ENCODE results near the gene KAT14.
"Not testable (repeated sequence)": the region's sequence is repeated elsewhere in the genome, so short reads cannot be mapped to it uniquely, and the experiment has no call there.

The KAT14 gene, protein sequence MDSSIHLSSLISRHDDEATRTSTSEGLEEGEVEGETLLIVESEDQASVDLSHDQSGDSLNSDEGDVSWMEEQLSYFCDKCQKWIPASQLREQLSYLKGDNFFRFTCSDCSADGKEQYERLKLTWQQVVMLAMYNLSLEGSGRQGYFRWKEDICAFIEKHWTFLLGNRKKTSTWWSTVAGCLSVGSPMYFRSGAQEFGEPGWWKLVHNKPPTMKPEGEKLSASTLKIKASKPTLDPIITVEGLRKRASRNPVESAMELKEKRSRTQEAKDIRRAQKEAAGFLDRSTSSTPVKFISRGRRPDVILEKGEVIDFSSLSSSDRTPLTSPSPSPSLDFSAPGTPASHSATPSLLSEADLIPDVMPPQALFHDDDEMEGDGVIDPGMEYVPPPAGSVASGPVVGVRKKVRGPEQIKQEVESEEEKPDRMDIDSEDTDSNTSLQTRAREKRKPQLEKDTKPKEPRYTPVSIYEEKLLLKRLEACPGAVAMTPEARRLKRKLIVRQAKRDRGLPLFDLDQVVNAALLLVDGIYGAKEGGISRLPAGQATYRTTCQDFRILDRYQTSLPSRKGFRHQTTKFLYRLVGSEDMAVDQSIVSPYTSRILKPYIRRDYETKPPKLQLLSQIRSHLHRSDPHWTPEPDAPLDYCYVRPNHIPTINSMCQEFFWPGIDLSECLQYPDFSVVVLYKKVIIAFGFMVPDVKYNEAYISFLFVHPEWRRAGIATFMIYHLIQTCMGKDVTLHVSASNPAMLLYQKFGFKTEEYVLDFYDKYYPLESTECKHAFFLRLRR

DNA sequence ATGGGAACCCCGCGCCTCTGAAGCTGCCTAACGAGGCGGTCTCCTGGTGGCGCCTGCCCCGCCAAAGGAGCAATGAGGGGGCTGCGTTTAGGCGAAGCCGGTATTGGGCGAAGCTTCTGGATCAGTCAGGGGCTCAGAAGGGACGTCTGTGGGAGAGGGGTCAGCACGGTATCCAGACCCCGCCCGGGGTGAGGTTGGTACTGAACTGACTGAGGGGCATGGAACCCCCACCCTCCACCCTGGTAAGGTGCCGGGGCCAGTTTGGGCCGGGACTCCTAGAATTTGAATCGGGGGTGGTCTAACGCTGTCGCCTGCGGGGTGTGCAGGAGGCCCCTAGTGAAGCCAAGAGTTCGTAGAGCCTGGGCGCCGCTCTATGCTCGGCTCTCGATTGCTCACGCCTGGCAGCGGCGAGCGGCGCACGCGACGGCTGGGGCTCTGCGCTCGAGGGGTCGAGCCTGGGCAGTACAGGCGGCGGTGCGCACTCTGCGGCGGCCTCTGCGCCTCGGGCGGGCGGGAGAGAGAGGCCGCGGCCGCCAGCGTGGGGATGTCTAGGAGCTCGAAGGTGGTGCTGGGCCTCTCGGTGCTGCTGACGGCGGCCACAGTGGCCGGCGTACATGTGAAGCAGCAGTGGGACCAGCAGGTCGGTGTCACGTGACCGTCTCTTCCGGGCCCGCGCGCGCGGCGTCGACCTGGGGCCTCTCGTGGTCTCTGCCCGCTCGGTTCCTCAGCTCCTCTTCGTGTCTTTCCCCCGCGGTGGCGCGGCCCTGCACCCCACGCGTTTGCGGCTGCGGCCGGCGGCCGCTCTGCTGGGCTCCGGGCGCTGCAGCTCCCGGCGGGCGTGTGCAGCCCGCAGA lies at the start of gene KAT14, which contains the start of gene PET117:
Gene KAT14, plus strand, starts transcription at position 452 of the 854 bp plus-strand sequence. CDS start 4,798 bp downstream, outside the sequence.
Gene PET117, plus strand, starts transcription at position 452 of the 854 bp plus-strand sequence. Its CDS starts 93 bp downstream, at position 545.
- DNase-seq = peak; percentile 65

DNA sequence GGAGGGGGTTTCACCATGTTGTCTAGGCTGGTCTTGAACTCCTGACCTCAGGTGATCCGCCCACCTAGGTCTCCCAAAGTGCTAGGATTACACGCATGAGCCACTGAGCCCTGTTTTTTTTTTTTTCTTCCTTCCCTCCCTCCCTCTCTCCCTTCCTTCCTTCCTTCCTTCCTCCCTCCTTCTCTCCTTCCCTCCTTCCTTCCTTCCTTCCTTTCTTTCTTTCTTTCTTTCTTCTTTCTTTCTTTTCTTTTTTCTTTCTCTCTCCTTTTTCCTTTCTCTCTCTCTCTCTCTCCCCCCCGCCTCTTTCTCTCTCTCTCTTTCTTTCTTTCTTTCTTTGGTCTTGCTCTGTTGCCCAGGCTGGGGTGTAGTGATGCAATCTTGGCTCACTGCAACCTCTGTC lies 49.4 kb upstream of the KAT14 start:
- not testable (repeated sequence) for DNase-seq

DNA sequence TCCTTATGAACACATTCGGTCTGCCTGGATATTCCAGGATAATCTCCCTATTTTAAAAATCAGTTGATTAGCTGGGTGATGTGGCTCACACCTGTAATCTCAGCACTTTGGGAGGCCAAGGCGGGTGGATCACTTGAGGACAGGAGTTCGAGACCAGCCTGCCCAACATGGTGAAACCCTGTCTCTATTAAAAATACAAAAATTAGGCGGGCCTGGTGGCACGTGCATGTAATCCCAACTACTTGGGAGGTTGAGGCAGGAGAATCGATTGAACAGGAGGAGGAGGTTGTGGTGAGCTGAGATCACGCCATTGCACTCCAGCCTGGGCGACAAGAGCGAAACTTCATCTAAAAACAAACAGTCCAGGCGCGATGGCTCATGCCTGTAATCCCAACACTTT lies 48.8 kb upstream of the KAT14 start:
- not testable (repeated sequence) for DNase-seq

DNA sequence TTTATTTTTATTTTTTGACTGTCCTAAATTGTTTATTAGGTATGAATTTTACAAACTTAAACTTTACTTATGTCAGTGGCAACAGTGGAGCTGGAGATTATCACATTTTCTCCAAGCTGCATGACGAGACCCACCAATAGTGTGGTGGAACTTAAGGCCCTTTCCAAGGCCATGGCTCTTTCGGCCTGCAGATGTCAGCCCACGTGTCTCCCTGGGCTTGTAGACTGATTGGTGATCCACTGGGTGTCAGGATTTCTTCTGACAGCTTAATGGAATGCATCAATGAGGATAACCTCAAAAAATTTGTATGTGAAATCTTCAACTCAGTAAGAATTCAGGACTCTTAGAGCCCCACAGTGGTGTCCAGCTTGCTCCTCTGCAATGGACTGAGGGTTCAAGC lies 47.6 kb upstream of the KAT14 start:
- DNase-seq = no peak

DNA sequence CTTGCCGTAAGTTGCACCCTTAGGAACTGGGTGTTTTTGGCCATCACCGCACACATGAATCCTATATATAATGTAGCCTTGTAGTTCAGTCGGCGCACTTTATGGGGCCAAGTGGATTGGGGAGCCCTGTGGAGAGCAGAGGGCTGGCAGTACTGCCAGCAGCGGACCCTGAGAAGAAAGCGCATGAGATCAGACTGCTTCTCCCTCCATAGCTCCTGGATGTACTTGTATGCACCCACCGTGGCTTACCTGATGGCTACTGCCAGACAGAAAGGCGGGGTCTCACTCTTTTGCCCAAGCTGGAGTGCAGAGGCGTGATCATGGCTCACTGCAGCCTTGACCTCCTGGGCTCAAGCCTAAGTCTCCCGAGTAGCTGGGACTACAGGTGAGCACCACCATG lies 47.2 kb upstream of the KAT14 start:
- no peak for DNase-seq

DNA sequence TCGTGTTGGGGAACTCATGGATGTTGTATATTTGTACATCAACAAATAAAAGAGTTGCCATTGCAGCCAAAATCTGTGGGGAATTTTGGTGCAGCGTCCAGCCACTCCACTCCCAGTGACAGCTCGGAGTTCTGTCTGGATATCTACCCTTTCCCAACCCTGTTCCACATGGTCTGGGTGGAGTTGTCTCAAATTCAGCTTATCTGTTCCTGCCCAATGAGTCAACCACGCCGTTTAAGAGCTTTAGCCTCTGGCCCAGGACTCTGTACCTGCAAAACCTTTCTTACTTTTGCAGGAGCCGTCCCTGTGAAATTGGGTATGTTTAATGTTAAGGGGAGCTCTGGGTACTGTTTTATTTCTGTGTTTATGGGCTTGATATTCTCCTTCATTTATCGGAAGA lies 46.0 kb upstream of the KAT14 start:
- DNase-seq = no peak

DNA sequence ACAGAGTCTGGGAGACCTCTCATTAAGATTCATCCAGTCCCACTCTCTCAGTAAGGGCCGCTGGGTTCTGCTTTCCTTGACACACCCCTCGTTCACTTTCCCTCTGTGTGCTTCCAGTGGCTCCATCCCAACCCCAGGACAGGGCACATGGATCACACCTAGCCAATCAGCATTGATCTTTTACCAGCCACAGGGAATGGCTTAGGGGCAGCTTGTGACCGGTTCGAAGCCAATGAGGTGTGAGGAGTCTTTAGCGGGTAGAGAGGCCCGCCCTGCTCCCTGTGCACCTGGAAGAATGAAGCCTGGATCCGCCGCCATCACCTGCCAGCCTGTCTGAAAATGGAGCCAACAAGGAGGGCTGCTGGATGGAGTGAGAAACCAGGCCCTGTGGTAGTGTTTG lies 44.8 kb upstream of the KAT14 start:
- DNase-seq = no peak

DNA sequence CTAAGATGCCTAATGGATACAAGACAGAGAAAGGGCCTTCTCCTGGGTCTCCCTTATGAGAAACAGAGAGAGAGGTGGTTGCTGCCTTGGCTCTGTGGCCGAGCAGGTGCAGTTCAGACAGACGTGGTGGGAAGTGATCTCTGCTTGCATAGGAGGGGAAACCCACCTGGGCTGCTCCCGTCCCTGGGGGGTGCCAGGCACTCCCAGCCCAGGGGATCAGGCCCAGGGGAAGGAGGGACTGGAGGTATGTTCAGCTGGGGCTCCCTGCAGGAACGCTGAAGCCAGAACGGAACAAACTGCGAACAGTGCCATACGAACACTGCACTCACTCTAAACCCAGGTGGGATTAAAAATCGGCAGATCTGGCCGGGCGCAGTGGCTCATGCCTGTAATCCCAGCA lies 44.3 kb upstream of the KAT14 start:
- DNase-seq = no peak

DNA sequence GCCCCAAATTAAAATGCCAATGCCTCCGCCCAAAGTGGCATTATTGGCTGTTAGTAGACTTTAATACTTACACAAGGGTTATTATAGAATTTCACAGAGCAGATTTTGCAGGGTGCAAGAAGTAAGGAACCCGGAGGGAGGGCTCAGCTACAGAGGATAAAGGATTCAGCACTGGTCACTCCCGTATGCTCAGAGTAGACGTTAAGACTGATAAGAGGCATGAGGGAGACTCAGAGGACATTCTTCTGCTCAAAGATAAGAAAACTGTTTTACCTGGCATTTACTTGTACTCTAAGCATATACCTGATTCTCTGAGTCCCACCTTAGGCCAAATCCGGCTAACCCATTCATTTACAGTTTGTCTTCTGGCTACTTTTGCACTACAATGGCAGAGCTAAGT lies 43.5 kb upstream of the KAT14 start:
- no peak for DNase-seq

DNA sequence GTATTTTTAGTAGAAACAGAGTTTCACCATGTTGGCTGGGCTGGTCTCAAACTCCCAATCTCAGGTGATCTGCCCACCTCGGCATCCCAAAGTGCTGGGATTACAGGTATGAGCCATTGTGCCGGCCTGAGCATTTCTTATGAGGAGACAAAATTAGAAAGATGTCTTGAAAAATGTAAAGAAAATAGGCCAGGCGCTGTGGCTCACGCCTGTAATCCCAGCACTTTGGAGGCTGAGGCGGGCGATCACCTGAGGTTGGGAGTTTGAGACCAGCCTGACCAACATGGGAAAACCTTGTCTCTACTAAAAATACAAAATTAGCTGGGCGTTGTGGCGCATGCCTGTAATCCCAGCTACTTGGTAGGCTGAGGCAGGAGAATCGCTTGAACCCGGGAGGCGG lies 37.1 kb upstream of the KAT14 start:
- DNase-seq = not testable (repeated sequence)

DNA sequence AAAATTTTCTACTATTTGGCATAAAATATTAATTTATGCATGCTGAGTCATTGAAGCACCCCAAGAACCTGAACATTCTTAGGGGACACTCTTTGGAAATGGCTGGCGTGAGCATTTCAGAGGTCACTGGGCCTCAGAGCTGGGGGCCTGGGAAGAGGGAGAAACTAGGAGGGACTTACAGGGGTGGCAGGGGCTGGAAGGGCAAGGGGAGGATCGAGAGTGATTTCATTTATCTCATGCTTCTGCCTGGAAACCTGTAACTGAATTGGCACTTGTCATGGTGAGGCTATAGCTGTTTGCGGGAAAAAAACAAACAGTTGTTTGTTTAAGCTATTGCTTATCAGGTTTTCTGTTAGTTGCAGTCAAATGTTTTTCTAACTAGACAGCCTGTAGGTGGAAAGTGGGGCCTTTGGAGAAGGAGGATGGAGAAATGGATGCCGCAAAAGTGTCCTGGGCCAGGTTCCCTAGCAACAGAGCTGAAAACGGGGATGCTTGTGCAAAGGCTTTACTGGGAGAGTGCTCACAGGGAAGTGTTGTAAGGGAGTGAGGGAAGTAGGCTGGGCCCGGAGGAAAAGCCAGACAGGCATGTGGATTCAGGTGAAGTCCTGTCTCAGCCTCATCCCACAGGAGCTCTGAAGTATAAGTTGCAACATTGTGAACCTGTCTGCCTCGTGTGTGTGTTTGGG lies 36.4 kb upstream of the KAT14 start:
- no peak for DNase-seq

DNA sequence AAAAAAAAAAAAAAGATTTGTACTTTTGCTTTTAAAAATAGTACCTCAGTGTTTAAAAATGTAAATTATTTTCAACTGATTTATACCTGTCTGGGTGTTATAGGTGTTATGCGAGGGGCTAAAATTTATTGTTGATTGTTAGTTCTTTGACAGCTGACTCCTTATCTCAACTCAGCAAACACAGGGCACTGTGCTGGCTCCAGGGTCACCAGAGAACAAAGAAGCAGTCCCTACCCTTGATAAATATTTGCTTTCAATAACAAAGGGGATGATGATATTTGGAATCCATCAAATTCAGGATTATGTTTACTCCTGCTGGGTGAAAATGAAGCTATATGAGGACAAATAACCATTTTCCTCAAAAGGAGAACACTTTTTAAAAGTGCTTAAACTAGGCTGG lies 34.2 kb upstream of the KAT14 start:
- no peak for DNase-seq

DNA sequence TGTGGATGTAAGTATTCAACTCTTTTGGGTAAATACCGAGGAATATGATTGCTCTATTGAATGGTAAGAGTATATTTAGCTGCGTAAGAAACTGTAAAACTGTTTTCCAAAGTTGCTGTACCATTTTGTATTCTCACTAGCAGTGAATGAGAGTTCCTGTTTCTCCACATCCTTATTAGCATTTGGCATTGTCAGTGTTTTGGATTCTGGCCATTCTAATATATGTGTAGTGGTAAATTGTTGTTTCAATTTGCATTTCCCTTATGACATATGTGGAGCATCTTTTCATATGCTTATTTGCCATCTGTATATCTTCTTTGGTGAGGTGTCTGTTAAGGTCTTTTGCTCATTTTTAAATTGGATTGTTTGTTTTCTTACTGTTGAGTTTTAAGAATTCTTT lies 29.3 kb upstream of the KAT14 start:
- no peak for DNase-seq

DNA sequence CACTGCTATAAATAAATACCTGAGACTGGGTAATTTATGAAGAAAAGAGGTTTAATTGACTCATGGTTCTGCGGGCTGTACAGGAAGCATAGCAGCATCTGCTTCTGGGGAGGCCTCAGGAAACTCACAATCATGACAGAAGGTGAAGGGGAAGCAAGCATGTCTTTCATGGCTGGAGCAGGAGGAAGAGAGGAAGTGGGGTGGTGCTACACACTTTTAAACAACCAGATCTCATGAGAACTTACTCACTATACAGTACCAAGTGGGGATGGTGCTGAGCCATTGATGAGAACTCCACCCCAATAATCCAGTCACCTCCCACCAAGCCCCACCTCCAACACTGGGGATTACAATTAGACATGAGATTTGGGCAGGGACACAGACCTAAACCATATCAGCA lies 9.1 kb upstream of the KAT14 start:
- DNase-seq = not testable (repeated sequence)

DNA sequence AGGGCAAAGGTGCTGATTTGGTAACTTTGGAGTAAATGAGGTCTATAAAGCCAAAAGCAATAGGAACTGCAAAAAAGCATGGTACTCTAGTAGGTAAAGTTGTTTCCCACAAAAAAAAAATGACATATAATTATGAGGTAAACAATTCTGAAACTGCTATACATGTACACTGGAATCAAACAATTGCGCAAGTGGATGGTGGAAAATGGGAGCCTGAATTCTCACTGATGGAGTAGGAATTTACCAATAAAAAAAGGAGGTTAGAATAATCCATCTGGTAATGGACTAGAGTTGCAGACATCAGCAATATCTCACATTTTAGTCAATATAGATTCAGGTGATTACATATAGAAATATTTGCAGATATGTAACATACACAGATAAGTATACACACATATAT lies 5.0 kb upstream of the KAT14 start:
- DNase-seq = no peak

DNA sequence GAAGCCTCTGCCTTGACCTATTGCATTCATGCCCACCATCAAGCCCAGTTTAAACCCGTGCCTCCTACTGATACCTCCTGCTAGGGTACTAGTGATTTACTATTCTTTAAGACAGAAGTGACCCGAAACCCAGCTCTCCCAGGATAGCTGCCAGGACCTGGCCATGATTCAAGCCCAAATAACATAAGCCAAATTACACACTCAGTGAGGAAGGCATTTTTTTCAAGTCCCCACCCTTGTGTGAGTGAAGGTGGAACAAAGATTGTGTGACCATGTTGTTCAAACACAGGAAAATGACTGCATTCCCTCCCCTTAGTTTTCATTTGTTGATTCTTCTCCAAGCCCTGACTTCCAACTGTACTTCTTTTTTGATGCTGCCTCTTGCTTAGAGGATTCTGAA lies 3.7 kb upstream of the KAT14 start:
- no peak for DNase-seq

DNA sequence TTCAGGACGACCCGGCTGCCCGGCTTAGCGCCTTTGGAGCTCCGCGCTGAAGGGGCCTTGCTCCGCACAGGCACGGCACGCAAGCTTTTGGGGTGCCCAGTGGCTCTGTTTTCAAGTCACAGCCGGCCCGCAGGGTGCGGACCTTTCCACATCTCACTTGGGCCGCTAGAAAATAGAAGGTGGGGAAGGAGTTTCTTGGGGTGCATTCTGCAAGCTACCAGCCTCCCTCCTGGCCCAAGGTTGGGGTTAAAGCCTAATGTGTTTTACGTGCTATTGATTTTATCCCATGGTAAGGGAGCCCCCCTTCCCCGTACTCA lies 561 bp downstream of the KAT14 start:
- DNase-seq = no peak

DNA sequence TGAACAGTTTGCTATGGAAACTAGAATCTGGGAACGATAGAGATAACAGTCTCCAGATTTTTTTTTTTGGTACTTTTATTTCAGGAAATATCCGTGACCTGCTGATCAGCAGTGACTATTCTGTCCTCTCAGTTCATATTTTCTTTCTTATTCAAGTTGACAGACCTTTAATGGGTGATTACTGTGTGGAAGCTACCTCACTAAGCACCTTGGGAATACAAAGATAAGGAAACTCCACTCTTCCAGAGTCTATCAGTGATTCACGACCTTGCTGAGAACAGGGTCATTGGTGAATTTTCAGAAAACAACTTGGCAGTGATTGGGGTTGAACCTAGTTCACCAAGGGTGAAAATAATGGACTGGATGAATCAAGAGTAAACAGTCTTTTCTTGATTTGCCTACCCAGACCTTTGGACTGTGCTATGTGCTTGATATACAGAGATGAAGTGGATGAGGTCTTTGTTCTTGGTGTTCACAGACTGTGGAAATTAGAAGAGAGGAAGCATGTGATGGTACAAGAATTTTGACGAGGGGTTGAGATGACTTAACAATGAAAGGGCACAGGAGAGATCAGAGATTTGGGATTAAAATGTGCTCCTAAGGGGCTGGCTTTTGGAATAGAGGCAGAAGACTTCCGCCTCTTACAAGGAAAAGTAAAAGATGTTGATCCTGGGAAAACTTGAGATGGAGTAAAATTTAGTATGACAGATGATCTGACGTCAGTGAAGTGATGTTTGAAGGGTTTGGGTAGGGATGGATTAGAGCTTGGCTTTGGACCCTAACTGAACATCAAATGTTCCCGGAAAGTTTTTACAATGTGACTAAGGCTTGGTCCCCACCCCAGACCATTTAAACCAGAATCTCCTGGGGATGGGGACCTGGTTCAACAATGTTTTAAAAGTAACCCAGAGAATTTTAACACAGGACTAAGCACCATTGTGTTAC lies 1.2 kb downstream of the KAT14 start:
- no peak for DNase-seq

DNA sequence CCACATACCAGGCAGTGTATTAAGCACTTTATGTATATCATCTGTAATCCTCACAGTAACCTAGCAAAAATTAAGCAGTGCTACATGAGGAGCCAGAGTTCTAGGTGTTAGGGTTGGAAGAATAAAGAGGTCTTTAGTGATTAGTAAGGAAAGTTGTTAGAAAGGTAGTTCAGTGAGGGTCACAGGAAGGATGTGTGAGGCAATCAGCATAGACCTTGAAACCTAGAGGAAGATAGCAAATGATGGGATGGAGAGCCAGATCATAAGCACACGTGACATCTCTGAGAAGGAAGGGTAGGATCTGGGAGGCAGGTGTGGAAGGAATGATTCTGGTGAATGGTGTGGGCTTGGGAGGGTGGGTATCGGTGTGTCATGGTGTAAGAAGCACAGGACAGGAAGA lies 2.2 kb downstream of the KAT14 start:
- DNase-seq = no peak

DNA sequence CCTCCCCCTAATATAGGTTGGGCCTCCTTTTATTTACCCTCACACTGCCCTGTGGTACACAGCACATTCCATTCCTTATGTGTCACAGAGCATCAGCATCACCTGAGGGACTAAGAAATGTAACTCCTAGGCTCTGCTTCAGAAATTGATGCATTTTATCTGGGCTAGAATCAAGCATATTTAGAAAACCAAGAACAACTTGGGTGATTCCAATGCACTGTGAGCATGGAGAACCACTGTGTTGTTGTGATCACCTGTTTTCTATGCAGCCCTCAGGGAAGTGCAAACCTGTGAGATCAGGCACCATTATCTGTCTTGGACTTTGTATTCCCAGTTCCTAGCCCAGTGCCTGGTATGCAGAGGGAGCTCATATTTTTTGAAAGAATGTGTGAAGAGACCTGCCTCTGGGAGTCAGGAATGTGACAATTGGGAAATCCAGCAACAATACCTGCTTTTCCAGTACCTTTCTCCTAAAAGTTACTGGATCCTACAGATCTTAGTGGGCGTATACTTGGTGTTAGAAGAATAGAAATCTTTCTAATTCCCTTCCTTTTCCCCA lies 7.0 kb downstream of the KAT14 start:
- no peak for DNase-seq

DNA sequence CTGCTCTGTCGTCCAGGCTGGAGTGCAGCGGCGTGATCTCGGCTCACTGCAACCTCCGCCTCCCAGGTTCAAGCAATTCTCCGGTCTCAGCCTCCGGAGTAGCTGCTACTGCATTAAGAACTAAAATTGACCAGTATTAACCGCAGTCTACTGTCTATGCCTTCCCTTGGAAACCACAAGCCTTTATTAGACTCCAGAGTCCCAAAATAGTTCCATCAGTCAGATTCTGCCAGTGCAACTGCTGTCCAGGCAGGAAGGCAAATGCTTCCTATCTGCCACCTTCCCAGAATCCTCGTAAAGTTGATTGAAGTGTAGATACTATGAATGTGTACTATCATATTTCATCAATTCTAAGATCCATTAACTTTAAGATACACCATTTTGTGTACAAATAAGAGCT lies 16.7 kb downstream of the KAT14 start:
- DNase-seq = no peak

Measured in GF-D8 (cell line).